ENCODE results near the gene DHDH.

The DHDH gene

GRCh38 chr19:48969276-48970138 lies 36.0 kb downstream of the DHDH start:
- Mint-ChIP-seq H3K27ac (no peak overlapping the region), H3K36me3 (peaks cover 16% of the 10 kb centered on the region), H3K9me3 (no peaks in the 10 kb centered on the region), H3K4me1 (peaks cover 23% of the 10 kb centered on the region), H3K4me3 (no peak overlapping the region), H3K27me3 (no peaks in the 10 kb centered on the region)
- ATAC-seq (ENCODE audit: low read depth) (no peak), DNase-seq (ENCODE audit: low spot score in 2 of 2) (no peak)

- no peak overlapping the region for H3K4me3 Mint-ChIP-seq
- ATAC-seq (ENCODE audit: low read depth) = no peak
- no peaks in the 10 kb centered on the region for H3K27me3 Mint-ChIP-seq
- DNase-seq (ENCODE audit: low spot score in 2 of 2) = no peak
- H3K9me3 Mint-ChIP-seq = no peaks in the 10 kb centered on the region
- no peak overlapping the region for H3K27ac Mint-ChIP-seq
- peaks cover 16% of the 10 kb centered on the region for H3K36me3 Mint-ChIP-seq
- H3K4me1 Mint-ChIP-seq = peaks cover 18% of the 10 kb centered on the region
Measured at GRCh38 chr19:48970139-48970766, 36.8 kb downstream of the DHDH start.

GRCh38 chr19:48970923-48971395 lies 37.5 kb downstream of the DHDH start:
- H3K36me3 Mint-ChIP-seq = peaks cover 13% of the 10 kb centered on the region
- H3K4me1 Mint-ChIP-seq = peaks cover 18% of the 10 kb centered on the region
- DNase-seq (ENCODE audit: low spot score in 2 of 2) = peak; percentile 85 to 87
- ATAC-seq (ENCODE audit: low read depth) = peak; percentile 93
- H3K9me3 Mint-ChIP-seq = no peaks in the 10 kb centered on the region
- no peak overlapping the region for H3K4me3 Mint-ChIP-seq
- no peak overlapping the region for H3K27ac Mint-ChIP-seq
- no peaks in the 10 kb centered on the region for H3K27me3 Mint-ChIP-seq

- DNase-seq (ENCODE audit: low spot score in 2 of 2) (no peak), ATAC-seq (ENCODE audit: low read depth) (peak; percentile 73)
- Mint-ChIP-seq H3K4me1 (peaks cover 3% of the 10 kb centered on the region), H3K27me3 (no peaks in the 10 kb centered on the region), H3K27ac (no peak overlapping the region), H3K36me3 (peaks cover 12% of the 10 kb centered on the region), H3K9me3 (no peaks in the 10 kb centered on the region), H3K4me3 (no peak overlapping the region)
Measured at GRCh38 chr19:48975947-48976847, 42.7 kb downstream of the DHDH start.

- H3K36me3 Mint-ChIP-seq = peaks cover 17% of the 10 kb centered on the region
- peaks cover 3% of the 10 kb centered on the region for H3K4me1 Mint-ChIP-seq
- ATAC-seq (ENCODE audit: low read depth) = no peak
- no peak overlapping the region for H3K4me3 Mint-ChIP-seq
- H3K9me3 Mint-ChIP-seq = no peaks in the 10 kb centered on the region
- no peaks in the 10 kb centered on the region for H3K27me3 Mint-ChIP-seq
- no peak overlapping the region for H3K27ac Mint-ChIP-seq
- no peak for DNase-seq (ENCODE audit: low spot score in 2 of 2)
Measured at GRCh38 chr19:48977061-48977460, 43.6 kb downstream of the DHDH start.

GRCh38 chr19:48982280-48982679 lies 48.8 kb downstream of the DHDH start:
- no peaks in the 10 kb centered on the region for H3K27me3 Mint-ChIP-seq
- ATAC-seq (ENCODE audit: low read depth) = no peak
- no peaks in the 10 kb centered on the region for H3K9me3 Mint-ChIP-seq
- no peak for DNase-seq (ENCODE audit: low spot score in 2 of 2)
- peaks cover under 1% of the 10 kb centered on the region for H3K4me1 Mint-ChIP-seq
- no peak overlapping the region for H3K4me3 Mint-ChIP-seq
- H3K36me3 Mint-ChIP-seq = peaks cover 20% of the 10 kb centered on the region
- H3K27ac Mint-ChIP-seq = no peak overlapping the region

- DNase-seq (ENCODE audit: low spot score in 2 of 2) (no peak), ATAC-seq (ENCODE audit: low read depth) (no peak)
- H3K27me3 Mint-ChIP-seq = no peaks in the 10 kb centered on the region
- H3K27ac Mint-ChIP-seq = no peak overlapping the region
- peaks cover 25% of the 10 kb centered on the region for H3K36me3 Mint-ChIP-seq
- H3K4me1 Mint-ChIP-seq = peaks cover 15% of the 10 kb centered on the region
- H3K9me3 Mint-ChIP-seq = no peaks in the 10 kb centered on the region
- no peak overlapping the region for H3K4me3 Mint-ChIP-seq
Measured at GRCh38 chr19:48985711-48986110, 52.2 kb downstream of the DHDH start.

GRCh38 chr19:48986211-48986610 lies 52.7 kb downstream of the DHDH start:
- Mint-ChIP-seq H3K4me3 (no peak overlapping the region), H3K27ac (no peak overlapping the region), H3K27me3 (no peaks in the 10 kb centered on the region), H3K4me1 (peaks cover 19% of the 10 kb centered on the region), H3K9me3 (no peaks in the 10 kb centered on the region), H3K36me3 (peaks cover 28% of the 10 kb centered on the region)
- ATAC-seq (ENCODE audit: low read depth) = no peak
- DNase-seq (ENCODE audit: low spot score in 2 of 2) = no peak

- Mint-ChIP-seq H3K9me3 (no peaks in the 10 kb centered on the region), H3K27ac (no peak overlapping the region), H3K27me3 (no peaks in the 10 kb centered on the region), H3K4me1 (peaks cover 25% of the 10 kb centered on the region), H3K4me3 (no peak overlapping the region), H3K36me3 (peaks cover 22% of the 10 kb centered on the region)
- ATAC-seq (ENCODE audit: low read depth) = no peak
- no peak for DNase-seq (ENCODE audit: low spot score in 2 of 2)
Measured at GRCh38 chr19:48987323-48987722, 53.8 kb downstream of the DHDH start.

GRCh38 chr19:48988286-48988685 lies 54.8 kb downstream of the DHDH start:
- ATAC-seq (ENCODE audit: low read depth) (no peak), DNase-seq (ENCODE audit: low spot score in 2 of 2) (no peak)
- H3K27ac Mint-ChIP-seq = no peak overlapping the region
- H3K4me1 Mint-ChIP-seq = peaks cover 30% of the 10 kb centered on the region
- no peaks in the 10 kb centered on the region for H3K27me3 Mint-ChIP-seq
- no peak overlapping the region for H3K4me3 Mint-ChIP-seq
- H3K36me3 Mint-ChIP-seq = peaks cover 19% of the 10 kb centered on the region
- no peaks in the 10 kb centered on the region for H3K9me3 Mint-ChIP-seq

- Mint-ChIP-seq H3K27me3 (no peaks in the 10 kb centered on the region), H3K4me3 (no peak overlapping the region), H3K27ac (no peak overlapping the region), H3K36me3 (peaks cover 16% of the 10 kb centered on the region), H3K9me3 (no peaks in the 10 kb centered on the region), H3K4me1 (peaks cover 33% of the 10 kb centered on the region)
- DNase-seq (ENCODE audit: low spot score in 2 of 2) (no peak), ATAC-seq (ENCODE audit: low read depth) (no peak)
Measured at GRCh38 chr19:48988860-48989259, 55.4 kb downstream of the DHDH start.

GRCh38 chr19:48989701-48990291 lies 56.3 kb downstream of the DHDH start:
- Mint-ChIP-seq H3K4me1 (peaks cover 37% of the 10 kb centered on the region), H3K9me3 (no peaks in the 10 kb centered on the region), H3K36me3 (peaks cover 16% of the 10 kb centered on the region), H3K27me3 (no peaks in the 10 kb centered on the region), H3K4me3 (no peak overlapping the region), H3K27ac (peak overlapping the region; percentile 32)
- DNase-seq (ENCODE audit: low spot score in 2 of 2) = no peak
- ATAC-seq (ENCODE audit: low read depth) = no peak

- no peak overlapping the region for H3K4me3 Mint-ChIP-seq
- peaks cover 14% of the 10 kb centered on the region for H3K36me3 Mint-ChIP-seq
- DNase-seq (ENCODE audit: low spot score in 2 of 2) (no peak), ATAC-seq (ENCODE audit: low read depth) (no peak)
- H3K9me3 Mint-ChIP-seq = no peaks in the 10 kb centered on the region
- peaks cover 43% of the 10 kb centered on the region for H3K4me1 Mint-ChIP-seq
- H3K27me3 Mint-ChIP-seq = no peaks in the 10 kb centered on the region
- peak overlapping the region; percentile 32 for H3K27ac Mint-ChIP-seq
Measured at GRCh38 chr19:48990400-48990799, 56.9 kb downstream of the DHDH start.
